ENCODE results near the gene DEPDC4. TPM values are rescaled to one million over a fixed set of nuclear protein-coding genes. Genes with fewer than 3 reads are reported as not detected.

Gene DEPDC4
- total RNA-seq, 1 experiment from 2014 or later = 4.9 TPM

DNA sequence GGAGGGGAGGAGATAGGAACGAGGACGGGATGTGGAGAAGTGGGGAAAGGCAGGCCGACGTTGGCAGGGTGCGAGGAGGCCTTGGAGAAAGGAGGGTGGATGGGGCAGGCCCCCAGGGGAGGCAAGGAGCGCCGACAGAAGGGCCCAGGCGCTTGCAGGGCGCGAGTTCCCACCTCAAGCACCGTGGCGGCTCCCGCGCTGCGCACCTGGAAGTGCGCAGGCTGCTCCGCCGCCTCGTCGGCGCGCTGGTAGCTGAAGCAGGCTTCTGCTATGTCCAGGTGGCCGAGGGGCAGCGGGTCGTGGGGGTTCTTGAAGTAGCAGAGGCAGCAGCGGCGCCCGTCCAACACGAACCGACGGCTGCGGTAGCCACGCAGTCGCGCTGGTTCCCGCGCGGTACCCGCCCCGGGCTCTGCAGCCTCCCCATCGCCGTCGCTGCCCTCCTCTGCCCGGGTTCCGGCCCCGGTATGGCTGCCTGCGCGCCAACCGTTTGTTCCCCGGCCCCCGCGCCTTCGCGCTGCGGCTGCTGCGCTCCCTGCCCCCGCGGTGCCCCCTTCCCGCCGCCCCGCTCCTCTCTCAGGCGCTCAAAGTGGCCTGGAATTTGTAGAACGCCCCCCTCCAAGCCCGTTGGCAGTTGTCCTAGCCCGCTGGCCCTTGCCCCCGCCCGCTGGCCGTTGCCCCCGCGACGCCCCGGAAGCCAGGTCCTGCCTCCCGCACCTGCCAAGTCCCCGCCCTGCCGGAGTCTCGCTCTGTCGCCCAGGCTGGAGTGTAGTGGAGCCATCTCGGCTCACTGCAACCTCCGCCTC lies 67.3 kb downstream of the DEPDC4 start:
- POLR2A ChIA-PET = no interaction called here

DNA sequence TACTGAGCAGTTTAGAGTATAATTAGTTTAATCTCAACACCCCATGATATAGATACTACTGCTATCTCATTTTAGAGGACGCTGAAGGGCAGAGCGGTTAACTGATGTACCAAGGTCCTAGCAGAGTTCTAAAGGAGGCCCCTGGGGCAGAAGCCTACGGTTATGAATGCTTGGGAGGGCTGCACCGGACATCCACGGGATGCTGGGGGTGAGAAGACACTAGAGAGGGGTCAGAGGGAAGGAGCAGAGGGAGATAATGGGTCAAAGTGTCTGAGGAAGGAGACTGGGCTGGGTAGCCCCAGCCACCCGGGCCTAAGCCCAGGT lies 67.9 kb downstream of the DEPDC4 start:
- peak overlapping the region; percentile 88 for H3K4me3 Mint-ChIP-seq (ENCODE audit: unreplicated experiment)
- Histone ChIP-seq H3K4me1 (peaks cover 7% of the 10 kb centered on the region), H3K4me3 (ENCODE audit: low read depth, low read length) (peak overlapping the region; percentile 65), H3K9me3 (no peaks in the 10 kb centered on the region), H3K36me3 (ENCODE audit: control insufficient read depth, insufficient read depth, low read length) (no peaks in the 10 kb centered on the region), H3K27me3 (replicated peaks; ENCODE audit: control insufficient read depth, insufficient read depth, low read length) (no peaks in the 10 kb centered on the region)
- ChIA-PET POLR2A (no interaction called here), CTCF (no interaction called here)
- no peaks in the 10 kb centered on the region for H3K27me3 Mint-ChIP-seq (ENCODE audit: insufficient read depth, unreplicated experiment)
- intact Hi-C loops (cut with micrococcal nuclease; ENCODE audit: unreplicated experiment) = loop anchor here (2.0 kb wide), 1 partner anchor 44 kb away; no protein-coding TSS in a partner anchor
- TF ChIP-seq, protein P1, sequence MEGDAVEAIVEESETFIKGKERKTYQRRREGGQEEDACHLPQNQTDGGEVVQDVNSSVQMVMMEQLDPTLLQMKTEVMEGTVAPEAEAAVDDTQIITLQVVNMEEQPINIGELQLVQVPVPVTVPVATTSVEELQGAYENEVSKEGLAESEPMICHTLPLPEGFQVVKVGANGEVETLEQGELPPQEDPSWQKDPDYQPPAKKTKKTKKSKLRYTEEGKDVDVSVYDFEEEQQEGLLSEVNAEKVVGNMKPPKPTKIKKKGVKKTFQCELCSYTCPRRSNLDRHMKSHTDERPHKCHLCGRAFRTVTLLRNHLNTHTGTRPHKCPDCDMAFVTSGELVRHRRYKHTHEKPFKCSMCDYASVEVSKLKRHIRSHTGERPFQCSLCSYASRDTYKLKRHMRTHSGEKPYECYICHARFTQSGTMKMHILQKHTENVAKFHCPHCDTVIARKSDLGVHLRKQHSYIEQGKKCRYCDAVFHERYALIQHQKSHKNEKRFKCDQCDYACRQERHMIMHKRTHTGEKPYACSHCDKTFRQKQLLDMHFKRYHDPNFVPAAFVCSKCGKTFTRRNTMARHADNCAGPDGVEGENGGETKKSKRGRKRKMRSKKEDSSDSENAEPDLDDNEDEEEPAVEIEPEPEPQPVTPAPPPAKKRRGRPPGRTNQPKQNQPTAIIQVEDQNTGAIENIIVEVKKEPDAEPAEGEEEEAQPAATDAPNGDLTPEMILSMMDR (IDR thresholded peaks at IDR 0.05; ENCODE audit: insufficient read depth in 1 of 2, low read depth in 1 of 2, low read length in 1 of 2, severe bottlenecking in 1 of 2, unreplicated experiment in 1 of 2) = no peak
- DNase-seq = no peak
- H3K9me3 Mint-ChIP-seq (ENCODE audit: unreplicated experiment) = no peaks in the 10 kb centered on the region
- H3K4me1 Mint-ChIP-seq (ENCODE audit: low read depth, unreplicated experiment) = no peaks in the 10 kb centered on the region
- H3K27ac Mint-ChIP-seq (ENCODE audit: unreplicated experiment) = peak overlapping the region; percentile 48
- peaks cover 16% of the 10 kb centered on the region for H3K36me3 Mint-ChIP-seq (ENCODE audit: insufficient read depth, unreplicated experiment)
- no TSS peak for BruUV-seq (replicated peaks)

More for the DNA sequence above, 67.3 kb downstream of the DEPDC4 start:
- H3K4me3 ChIP-seq (ENCODE audit: low read depth, low read length) = peak overlapping the region; percentile 65
- H3K27me3 Mint-ChIP-seq (ENCODE audit: insufficient read depth, unreplicated experiment) = no peaks in the 10 kb centered on the region
- no peaks in the 10 kb centered on the region for H3K4me1 Mint-ChIP-seq (ENCODE audit: low read depth, unreplicated experiment)
- TF ChIP-seq, protein P1 (IDR thresholded peaks at IDR 0.05; ENCODE audit: insufficient read depth in 1 of 2, low read depth in 1 of 2, low read length in 1 of 2, severe bottlenecking in 1 of 2, unreplicated experiment in 1 of 2) = no peak
- intact Hi-C loops (cut with micrococcal nuclease; ENCODE audit: unreplicated experiment) = loop anchor here (1.0 to 5.0 kb wide), 4 partner anchors 30 to 67 kb away; partner anchors contain the start of genes BLTP3B, DEPDC4 and SCYL2
- H3K27me3 ChIP-seq (replicated peaks; ENCODE audit: control insufficient read depth, insufficient read depth, low read length) = no peaks in the 10 kb centered on the region
- H3K9me3 ChIP-seq = no peaks in the 10 kb centered on the region
- CTCF ChIA-PET = interaction anchor here (0.7 kb wide), 1 partner anchor 35 kb away, joined by 3 read pairs; no protein-coding TSS in a partner anchor
- peak; percentile 84 to 86 for DNase-seq
- no TSS peak for BruUV-seq (replicated peaks)
- H3K4me1 ChIP-seq = peaks cover 7% of the 10 kb centered on the region
- H3K36me3 Mint-ChIP-seq (ENCODE audit: insufficient read depth, unreplicated experiment) = peaks cover 16% of the 10 kb centered on the region
- H3K4me3 Mint-ChIP-seq (ENCODE audit: unreplicated experiment) = peak overlapping the region; percentile 88
- peak overlapping the region; percentile 48 for H3K27ac Mint-ChIP-seq (ENCODE audit: unreplicated experiment)
- H3K9me3 Mint-ChIP-seq (ENCODE audit: unreplicated experiment) = no peaks in the 10 kb centered on the region
- H3K36me3 ChIP-seq (ENCODE audit: control insufficient read depth, insufficient read depth, low read length) = no peaks in the 10 kb centered on the region

DNA sequence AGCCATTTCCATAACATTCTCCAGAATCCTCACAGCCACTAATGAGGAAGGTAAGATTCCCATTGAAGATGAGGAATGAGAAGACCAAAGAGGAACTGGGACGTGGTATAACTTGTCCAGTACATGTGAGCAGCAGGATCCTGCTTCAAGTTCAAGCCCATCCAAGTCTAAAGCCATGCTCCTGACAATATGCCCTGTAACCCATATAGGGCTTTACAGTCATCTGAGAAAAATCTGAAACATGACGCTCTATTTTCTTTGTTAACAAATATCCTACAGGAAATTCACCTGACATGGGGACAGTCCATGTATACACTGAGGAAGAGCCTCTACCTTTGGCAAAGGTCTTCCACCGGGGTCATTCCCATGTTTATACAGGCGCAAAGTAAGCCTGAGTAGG lies 69.4 kb downstream of the DEPDC4 start:
- Histone ChIP-seq H3K4me1 (peaks cover 7% of the 10 kb centered on the region), H3K36me3 (ENCODE audit: control insufficient read depth, insufficient read depth, low read length) (no peaks in the 10 kb centered on the region; the same call in 1 of the 2 replicates), H3K9me3 (no peaks in the 10 kb centered on the region), H3K27me3 (replicated peaks; ENCODE audit: control insufficient read depth, insufficient read depth, low read length) (no peaks in the 10 kb centered on the region), H3K4me3 (ENCODE audit: low read depth, low read length) (no peak overlapping the region)
- Mint-ChIP-seq H3K27me3 (ENCODE audit: insufficient read depth, unreplicated experiment) (no peaks in the 10 kb centered on the region), H3K36me3 (ENCODE audit: insufficient read depth, unreplicated experiment) (peaks cover 16% of the 10 kb centered on the region), H3K4me1 (ENCODE audit: low read depth, unreplicated experiment) (no peaks in the 10 kb centered on the region), H3K4me3 (ENCODE audit: unreplicated experiment) (peak overlapping the region; percentile 88), H3K9me3 (ENCODE audit: unreplicated experiment) (no peaks in the 10 kb centered on the region), H3K27ac (ENCODE audit: unreplicated experiment) (no peak overlapping the region)
- TF ChIP-seq, protein P1 (IDR thresholded peaks at IDR 0.05; ENCODE audit: insufficient read depth in 1 of 2, low read depth in 1 of 2, low read length in 1 of 2, severe bottlenecking in 1 of 2, unreplicated experiment in 1 of 2) = no peak
- BruUV-seq (replicated peaks) = no TSS peak
- DNase-seq = no peak
- intact Hi-C loops (cut with micrococcal nuclease; ENCODE audit: unreplicated experiment) = no loop called here
- ChIA-PET CTCF (no interaction called here), POLR2A (no interaction called here)

Data from Caco-2 (cell line).